GM12878 (cell line): ENCODE measurements around the gene SMIM35.

Source experiments
- BCL11A ChIP-seq: IDR thresholded peaks from 2 replicates; pipeline ENCODE4 v1.6.1; 2011; ENCODE audit warnings: low read depth, low read length
- E2F4 ChIP-seq: IDR thresholded peaks from 2 replicates; pipeline ENCODE4 v1.6.1; 2012; ENCODE audit warnings: low read depth, low read length, improper control_type of control experiment
- EZH2 ChIP-seq: IDR thresholded peaks from 2 replicates; pipeline ENCODE4 v1.6.1; 2012; ENCODE audit warnings: low read depth, mild to moderate bottlenecking, control low read depth, inconsistent platforms, low read length, borderline replicate concordance; ENCODE audit not compliant: control insufficient read depth
- HCFC1 ChIP-seq: fragments of 150-350 bp; IDR thresholded peaks from 2 replicates; pipeline ENCODE4 v1.6.1; 2014; ENCODE audit warnings: low read length
- POLR2A ChIP-seq: IDR thresholded peaks from 2 replicates; pipeline ENCODE4 v1.6.1; 2011; ENCODE audit warnings: low read depth, mild to moderate bottlenecking, low read length
- POLR2AphosphoS5 ChIP-seq: IDR thresholded peaks from 2 replicates; pipeline ENCODE4 v1.6.1; 2011; ENCODE audit warnings: mild to moderate bottlenecking, low read length, inconsistent platforms
- RAD51 ChIP-seq: fragments of 450-650 bp; IDR thresholded peaks from 2 replicates; pipeline ENCODE4 v1.6.1; 2016; ENCODE audit warnings: moderate library complexity, mild to moderate bottlenecking, inconsistent platforms
- RFX5 ChIP-seq: IDR thresholded peaks from 2 replicates; pipeline ENCODE4 v1.6.1; 2011; ENCODE audit warnings: low read depth, low read length, improper control_type of control experiment
- ZNF217 ChIP-seq: fragments of 450-650 bp; IDR thresholded peaks from 2 replicates; pipeline ENCODE4 v1.6.1; 2017; ENCODE audit warnings: antibody characterized with exemption, mild to moderate bottlenecking
- ZNF24 ChIP-seq: fragments of 450-650 bp; IDR thresholded peaks from 2 replicates; pipeline ENCODE4 v1.6.1; 2017; ENCODE audit warnings: antibody characterized with exemption, mild to moderate bottlenecking
- TF ChIP-seq, protein P1 (sequence below): fragments of 450-650 bp; IDR thresholded peaks from 2 replicates; pipeline ENCODE4 v1.6.1; 2016; ENCODE audit warnings: mild to moderate bottlenecking, moderate library complexity, borderline replicate concordance
- TF ChIP-seq, protein P2 (sequence below): IDR thresholded peaks from 2 replicates; pipeline ENCODE4 v1.6.1; 2012; ENCODE audit warnings: low read depth, low read length, improper control_type of control experiment
- TF ChIP-seq, protein P3 (sequence below), 3 experiments: IDR thresholded peaks in 2 of 3; conservative IDR thresholded peaks in 1 of 3; 2 replicates each; pipeline ENCODE4 v1.5.1; 2011; ENCODE audit warnings: low read depth in 3 of 3, low read length in 3 of 3, mild to moderate bottlenecking in 3 of 3, control low read depth in 2 of 3, moderate library complexity in 2 of 3, inconsistent platforms in 1 of 3, mixed read lengths in 1 of 3; ENCODE audit not compliant: control insufficient read depth in 2 of 3, insufficient read depth in 1 of 3; ENCODE audit errors: extremely low read depth in 1 of 3

- TF ChIP-seq, protein P1, sequence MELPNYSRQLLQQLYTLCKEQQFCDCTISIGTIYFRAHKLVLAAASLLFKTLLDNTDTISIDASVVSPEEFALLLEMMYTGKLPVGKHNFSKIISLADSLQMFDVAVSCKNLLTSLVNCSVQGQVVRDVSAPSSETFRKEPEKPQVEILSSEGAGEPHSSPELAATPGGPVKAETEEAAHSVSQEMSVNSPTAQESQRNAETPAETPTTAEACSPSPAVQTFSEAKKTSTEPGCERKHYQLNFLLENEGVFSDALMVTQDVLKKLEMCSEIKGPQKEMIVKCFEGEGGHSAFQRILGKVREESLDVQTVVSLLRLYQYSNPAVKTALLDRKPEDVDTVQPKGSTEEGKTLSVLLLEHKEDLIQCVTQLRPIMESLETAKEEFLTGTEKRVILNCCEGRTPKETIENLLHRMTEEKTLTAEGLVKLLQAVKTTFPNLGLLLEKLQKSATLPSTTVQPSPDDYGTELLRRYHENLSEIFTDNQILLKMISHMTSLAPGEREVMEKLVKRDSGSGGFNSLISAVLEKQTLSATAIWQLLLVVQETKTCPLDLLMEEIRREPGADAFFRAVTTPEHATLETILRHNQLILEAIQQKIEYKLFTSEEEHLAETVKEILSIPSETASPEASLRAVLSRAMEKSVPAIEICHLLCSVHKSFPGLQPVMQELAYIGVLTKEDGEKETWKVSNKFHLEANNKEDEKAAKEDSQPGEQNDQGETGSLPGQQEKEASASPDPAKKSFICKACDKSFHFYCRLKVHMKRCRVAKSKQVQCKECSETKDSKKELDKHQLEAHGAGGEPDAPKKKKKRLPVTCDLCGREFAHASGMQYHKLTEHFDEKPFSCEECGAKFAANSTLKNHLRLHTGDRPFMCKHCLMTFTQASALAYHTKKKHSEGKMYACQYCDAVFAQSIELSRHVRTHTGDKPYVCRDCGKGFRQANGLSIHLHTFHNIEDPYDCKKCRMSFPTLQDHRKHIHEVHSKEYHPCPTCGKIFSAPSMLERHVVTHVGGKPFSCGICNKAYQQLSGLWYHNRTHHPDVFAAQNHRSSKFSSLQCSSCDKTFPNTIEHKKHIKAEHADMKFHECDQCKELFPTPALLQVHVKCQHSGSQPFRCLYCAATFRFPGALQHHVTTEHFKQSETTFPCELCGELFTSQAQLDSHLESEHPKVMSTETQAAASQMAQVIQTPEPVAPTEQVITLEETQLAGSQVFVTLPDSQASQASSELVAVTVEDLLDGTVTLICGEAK = no peak
- no peak for TF ChIP-seq EZH2
- no peak for TF ChIP-seq RAD51
- TF ChIP-seq, protein P2, sequence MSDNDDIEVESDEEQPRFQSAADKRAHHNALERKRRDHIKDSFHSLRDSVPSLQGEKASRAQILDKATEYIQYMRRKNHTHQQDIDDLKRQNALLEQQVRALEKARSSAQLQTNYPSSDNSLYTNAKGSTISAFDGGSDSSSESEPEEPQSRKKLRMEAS = no peak
- no peak for TF ChIP-seq RFX5
- no peak for TF ChIP-seq HCFC1
- TF ChIP-seq POLR2AphosphoS5 = no peak
- TF ChIP-seq ZNF217 = no peak
- TF ChIP-seq BCL11A = no peak
- no peak for TF ChIP-seq ZNF24
- TF ChIP-seq, protein P3, sequence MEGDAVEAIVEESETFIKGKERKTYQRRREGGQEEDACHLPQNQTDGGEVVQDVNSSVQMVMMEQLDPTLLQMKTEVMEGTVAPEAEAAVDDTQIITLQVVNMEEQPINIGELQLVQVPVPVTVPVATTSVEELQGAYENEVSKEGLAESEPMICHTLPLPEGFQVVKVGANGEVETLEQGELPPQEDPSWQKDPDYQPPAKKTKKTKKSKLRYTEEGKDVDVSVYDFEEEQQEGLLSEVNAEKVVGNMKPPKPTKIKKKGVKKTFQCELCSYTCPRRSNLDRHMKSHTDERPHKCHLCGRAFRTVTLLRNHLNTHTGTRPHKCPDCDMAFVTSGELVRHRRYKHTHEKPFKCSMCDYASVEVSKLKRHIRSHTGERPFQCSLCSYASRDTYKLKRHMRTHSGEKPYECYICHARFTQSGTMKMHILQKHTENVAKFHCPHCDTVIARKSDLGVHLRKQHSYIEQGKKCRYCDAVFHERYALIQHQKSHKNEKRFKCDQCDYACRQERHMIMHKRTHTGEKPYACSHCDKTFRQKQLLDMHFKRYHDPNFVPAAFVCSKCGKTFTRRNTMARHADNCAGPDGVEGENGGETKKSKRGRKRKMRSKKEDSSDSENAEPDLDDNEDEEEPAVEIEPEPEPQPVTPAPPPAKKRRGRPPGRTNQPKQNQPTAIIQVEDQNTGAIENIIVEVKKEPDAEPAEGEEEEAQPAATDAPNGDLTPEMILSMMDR (IDR thresholded peaks at IDR 0.05 in 2 of 3, conservative IDR thresholded peaks at IDR 0.05 in 1 of 3; ENCODE audit: control insufficient read depth in 2 of 3, extremely low read depth in 1 of 3, insufficient read depth in 1 of 3, low read depth in 3 of 3, low read length in 3 of 3) = no peak
- no peak for TF ChIP-seq POLR2A
- TF ChIP-seq E2F4 = no peak
These were observed 17.7 kb upstream of the SMIM35 start for GRCh38 chr11:118104491-118104890.
